Fibroblast of lung (primary cell): ENCODE measurements around the gene XPC. TPM values are rescaled to one million over a fixed set of nuclear protein-coding genes. Genes with fewer than 3 reads are reported as not detected.

ENCODE experiments used
- DNase-seq, 2 donors: peaks; one replicate each; pipeline versions ENCODE4 v3.0.0 to v3.0.0-alpha.2; 2010; ENCODE audit warnings: low read depth in 2 of 2
- H2AFZ ChIP-seq: 2 replicates; pipeline ENCODE4 v1.5.1; 2012; ENCODE audit warnings: low read length, control low read depth, inconsistent platforms
- H3K27ac ChIP-seq: 2 replicates; pipeline ENCODE4 v1.5.1; 2011; ENCODE audit warnings: low read length, control low read depth; ENCODE audit not compliant: insufficient read depth
- H3K27me3 ChIP-seq: 2 replicates; pipeline ENCODE4 v1.5.1; 2011; ENCODE audit warnings: mild to moderate bottlenecking, low read length; ENCODE audit not compliant: control insufficient read depth, insufficient read depth
- H3K36me3 ChIP-seq: 2 replicates; pipeline ENCODE4 v1.5.1; 2011; ENCODE audit warnings: low read length; ENCODE audit not compliant: control insufficient read depth, insufficient read depth
- H3K4me1 ChIP-seq: 2 replicates; pipeline ENCODE4 v1.5.1; 2011; ENCODE audit warnings: low read length; ENCODE audit not compliant: control insufficient read depth, insufficient read depth; ENCODE audit errors: extremely low read depth
- H3K4me2 ChIP-seq: 2 replicates; pipeline ENCODE4 v1.5.1; 2011; ENCODE audit warnings: low read length, control low read depth; ENCODE audit not compliant: insufficient read depth; ENCODE audit errors: extremely low read depth
- H3K4me3 ChIP-seq, 4 experiments: fragments of 200-600 bp in 1 of 4; sonication (generic) in 1 of 4; replicated peaks in 1 of 4; 2 replicates each; pipeline ENCODE4 v1.5.1; 2011 to 2016; ENCODE audit warnings: low read length in 4 of 4, low read depth in 3 of 4, mild to moderate bottlenecking in 3 of 4, control low read depth in 2 of 4, inconsistent platforms in 1 of 4, mixed read lengths in 1 of 4; ENCODE audit not compliant: insufficient read depth in 1 of 4; ENCODE audit errors: control extremely low read depth in 1 of 4
- H3K79me2 ChIP-seq: 2 replicates; pipeline ENCODE4 v1.5.1; 2012; ENCODE audit warnings: mild to moderate bottlenecking, low read length, inconsistent platforms; ENCODE audit not compliant: control insufficient read depth, insufficient read depth
- H3K9ac ChIP-seq: 2 replicates; pipeline ENCODE4 v1.5.1; 2011; ENCODE audit warnings: mild to moderate bottlenecking, low read length, control low read depth; ENCODE audit not compliant: insufficient read depth
- H3K9me3 ChIP-seq: 2 replicates; pipeline ENCODE4 v1.5.1; 2012; ENCODE audit warnings: low read depth, low read length; ENCODE audit not compliant: control insufficient read depth, insufficient read depth
- H4K20me1 ChIP-seq: 2 replicates; pipeline ENCODE4 v1.5.1; 2011; ENCODE audit warnings: low read length; ENCODE audit not compliant: control insufficient read depth, insufficient read depth; ENCODE audit errors: extremely low read depth
- CTCF ChIP-seq, 2 donors: IDR thresholded peaks in 1 of 2; conservative IDR thresholded peaks in 1 of 2; 1 replicate in 1 of 2; 2 replicates in 1 of 2; pipeline ENCODE4 v1.5.1; 2011 to 2012; ENCODE audit warnings: low read length in 2 of 2, control low read depth in 1 of 2, inconsistent platforms in 1 of 2, low read depth in 1 of 2, mild to moderate bottlenecking in 1 of 2
- EZH2 ChIP-seq: IDR thresholded peaks from 2 replicates; pipeline ENCODE4 v1.5.1; 2012; ENCODE audit warnings: low read length, control low read depth, mild to moderate bottlenecking; ENCODE audit errors: missing control alignments
- polyA plus RNA-seq, 2 donors: library from polyadenylated mRNA; depleted of rRNA in 1 of 2; stranded (reverse) in 1 of 2; unstranded in 1 of 2; fragments of >200 nt; gene quantifications; 2 replicates each; pipeline ENCODE4 v1.2.1, GENCODE V29; 2011 to 2012; ENCODE audit warnings: missing spikeins in 1 of 2
- total RNA-seq: library from RNA; depleted of rRNA; stranded (reverse); fragments of >200 nt; gene quantifications from 2 replicates; pipeline ENCODE4 v1.2.1, GENCODE V29; 2014

Gene XPC
- total and polyA plus RNA-seq, 2 donors (not counting 1 experiment from before 2014, with no cell fraction given) = 18.4 to 95.6 TPM

GRCh38 chr3:14130230-14130629, 48.2 kb downstream of the XPC start:
- H3K4me1 ChIP-seq = peaks cover 5% of the 10 kb centered on the region
- peaks cover 45% of the 10 kb centered on the region for H3K36me3 ChIP-seq
- H3K4me2 ChIP-seq = no peak overlapping the region
- DNase-seq = no peak
- peaks cover 41% of the 10 kb centered on the region for H3K79me2 ChIP-seq
- no peaks in the 10 kb centered on the region for H4K20me1 ChIP-seq
- no peaks in the 10 kb centered on the region for H3K9me3 ChIP-seq
- no peaks in the 10 kb centered on the region for H3K27me3 ChIP-seq
- no peak overlapping the region for H3K27ac ChIP-seq
- H3K4me3 ChIP-seq = no peak overlapping the region
- H2AFZ ChIP-seq = no peak overlapping the region
- no peak overlapping the region for H3K9ac ChIP-seq
- no peak for TF ChIP-seq EZH2
- TF ChIP-seq CTCF (conservative IDR thresholded peaks at IDR 0.05 in 1 of 2, IDR thresholded peaks at IDR 0.05 in 1 of 2; ENCODE audit: low read depth in 1 of 2, low read length in 2 of 2) = no peak

GRCh38 chr3:14129296-14129695, 49.1 kb downstream of the XPC start:
- no peak overlapping the region for H3K4me2 ChIP-seq
- no peaks in the 10 kb centered on the region for H4K20me1 ChIP-seq
- H3K79me2 ChIP-seq = peaks cover 43% of the 10 kb centered on the region
- no peak for DNase-seq
- peaks cover 5% of the 10 kb centered on the region for H3K4me1 ChIP-seq
- no peaks in the 10 kb centered on the region for H3K27me3 ChIP-seq
- H3K27ac ChIP-seq = no peak overlapping the region
- H3K36me3 ChIP-seq = peaks cover 37% of the 10 kb centered on the region
- H3K9me3 ChIP-seq = no peaks in the 10 kb centered on the region
- H3K9ac ChIP-seq = no peak overlapping the region
- no peak overlapping the region for H3K4me3 ChIP-seq
- TF ChIP-seq CTCF (conservative IDR thresholded peaks at IDR 0.05 in 1 of 2, IDR thresholded peaks at IDR 0.05 in 1 of 2; ENCODE audit: low read depth in 1 of 2, low read length in 2 of 2) = no peak
- TF ChIP-seq EZH2 = no peak
- no peak overlapping the region for H2AFZ ChIP-seq

GRCh38 chr3:14128724-14129123, 49.7 kb downstream of the XPC start:
- H4K20me1 ChIP-seq = no peaks in the 10 kb centered on the region
- H2AFZ ChIP-seq = no peak overlapping the region
- TF ChIP-seq CTCF (conservative IDR thresholded peaks at IDR 0.05 in 1 of 2, IDR thresholded peaks at IDR 0.05 in 1 of 2; ENCODE audit: low read depth in 1 of 2, low read length in 2 of 2) (no peak), EZH2 (no peak)
- no peak for DNase-seq
- peaks cover 7% of the 10 kb centered on the region for H3K4me1 ChIP-seq
- no peak overlapping the region for H3K4me3 ChIP-seq
- H3K9me3 ChIP-seq = no peaks in the 10 kb centered on the region
- no peak overlapping the region for H3K9ac ChIP-seq
- H3K27me3 ChIP-seq = no peaks in the 10 kb centered on the region
- H3K27ac ChIP-seq = no peak overlapping the region
- no peak overlapping the region for H3K4me2 ChIP-seq
- H3K36me3 ChIP-seq = peaks cover 31% of the 10 kb centered on the region
- peaks cover 48% of the 10 kb centered on the region for H3K79me2 ChIP-seq
